Endothelial cell of umbilical vein (primary cell): ENCODE measurements around the gene YY2.

Experiments
- CTCF ChIP-seq, 2 donors: IDR thresholded peaks; 1 replicate in 1 of 2; 2 replicates in 1 of 2; pipeline ENCODE4 v1.5.1; 2011; ENCODE audit warnings: low read length in 2 of 2, mild to moderate bottlenecking in 2 of 2, moderate library complexity in 2 of 2, control low read depth in 1 of 2, inconsistent platforms in 1 of 2, low read depth in 1 of 2; ENCODE audit not compliant: insufficient read depth in 1 of 2; ENCODE audit errors: extremely low read depth in 1 of 2
- EZH2 ChIP-seq: IDR thresholded peaks from 2 replicates; pipeline ENCODE4 v1.6.1; 2012; ENCODE audit warnings: borderline replicate concordance, low read depth, mild to moderate bottlenecking, moderate library complexity, low read length, inconsistent platforms; ENCODE audit not compliant: severe bottlenecking
- GATA2 ChIP-seq: IDR thresholded peaks from 2 replicates; pipeline ENCODE4 v1.7.0; 2011; ENCODE audit warnings: low read depth, mild to moderate bottlenecking, moderate library complexity, mixed read lengths, low read length; ENCODE audit not compliant: insufficient read length, insufficient read depth
- JUN ChIP-seq: IDR thresholded peaks from 2 replicates; pipeline ENCODE4 v1.6.1; 2011; ENCODE audit warnings: borderline replicate concordance, low read depth; ENCODE audit not compliant: insufficient read length, insufficient read depth

- no peak for TF ChIP-seq CTCF (IDR thresholded peaks at IDR 0.05; ENCODE audit: extremely low read depth in 1 of 2, insufficient read depth in 1 of 2, low read depth in 1 of 2, low read length in 2 of 2)
- no peak for TF ChIP-seq GATA2
- no peak for TF ChIP-seq JUN
- TF ChIP-seq EZH2, result no peak
Measured at GRCh38 chrX:21865436-21865835, 9.6 kb downstream of the YY2 start.
